ENCODE data around the gene LONRF3. TPM values are rescaled to one million over a fixed set of nuclear protein-coding genes. Genes with fewer than 3 reads are reported as not detected.
A peak's percentile ranks its signal among the peaks of the same experiment; 100 is the strongest.

The LONRF3 gene
- total RNA-seq, result 10 to 100 TPM in 3 of 4 donors, 1 to 10 TPM in 1; 2.8 to 27.3 (median 17.3) TPM

- WGBS, 2 donors (ENCODE audit: low coverage in 1 of 2), result 0 to 60% methylated on average over 2 to 45 of the region's 45 CpGs
- H3K27me3 ChIP-seq, result peaks cover 9% of the 10 kb centered on the region
- in situ Hi-C loops (cut with MboI; ENCODE audit: low pct_ligation_motif_present in 1 of 4, low pct_unique_long_range_greater_than_20kb in 1 of 4, low sequenced_read_pairs in 3 of 4), result no loop called here
These were observed at the start of gene LONRF3 for GRCh38 chrX:118974088-118974907. TSS of gene LONRF3 (plus strand) at chrX:118974618. CDS start at chrX:118974781, 163 bp downstream.

GRCh38 chrX:118928151-118928550 lies 46.3 kb upstream of the LONRF3 start:
- Histone ChIP-seq H3K4me1 (no peaks in the 10 kb centered on the region), H3K9me3 (no peaks in the 10 kb centered on the region), H3K27ac (no peak overlapping the region), H3K36me3 (no peaks in the 10 kb centered on the region), H3K4me3 (no peak overlapping the region), H3K27me3 (no peaks in the 10 kb centered on the region)
- no peak for DNase-seq
- WGBS, 2 donors (ENCODE audit: low coverage in 1 of 2), result 50% methylated on average over 2 of the region's 2 CpGs; no CpG with 5 or more reads in 1 of the 2 donors
- in situ Hi-C loops (cut with MboI; ENCODE audit: low pct_ligation_motif_present in 1 of 4, low pct_unique_long_range_greater_than_20kb in 1 of 4, low sequenced_read_pairs in 3 of 4) (no loop called here), intact Hi-C loops (cut with DNase I; ENCODE audit: low total_unique reads) (no loop called here)
- TF ChIP-seq POLR2A (IDR thresholded peaks at IDR 0.05), result no peak
- no peak for TF ChIP-seq CTCF (IDR thresholded peaks at IDR 0.05)
- no peak for TF ChIP-seq EP300 (IDR thresholded peaks at IDR 0.05; ENCODE audit: low read depth)
- no peak for TF ChIP-seq POLR2AphosphoS5 (IDR thresholded peaks at IDR 0.05)

More at GRCh38 chrX:118974088-118974907, at the start of gene LONRF3:
- TF ChIP-seq POLR2AphosphoS5 (IDR thresholded peaks at IDR 0.05) (peak; percentile 93 to 95 (median 94)), POLR2A (IDR thresholded peaks at IDR 0.05) (peak; percentile 83), CTCF (IDR thresholded peaks at IDR 0.05) (no peak), EP300 (IDR thresholded peaks at IDR 0.05; ENCODE audit: low read depth) (no peak)
- Histone ChIP-seq H3K27ac (peak within 1 kb of the TSS; percentile 86 to 92 (median 88)), H3K4me1 (peaks cover 0 to 19% (median 5%) of the 10 kb centered on the region in 4 donors), H3K36me3 (no peaks in the 10 kb centered on the region), H3K4me3 (peak within 1 kb of the TSS; percentile 38 to 66 (median 46)), H3K9me3 (no peaks in the 10 kb centered on the region)
- peak; percentile 79 for DNase-seq
- intact Hi-C loops (cut with DNase I; ENCODE audit: low total_unique reads), result loop anchor here (10.0 kb wide), 1 partner anchor 129 kb away; no protein-coding TSS in a partner anchor

- Histone ChIP-seq H3K27ac (no peak overlapping the region), H3K27me3 (no peaks in the 10 kb centered on the region), H3K36me3 (no peaks in the 10 kb centered on the region), H3K4me1 (no peaks in the 10 kb centered on the region), H3K4me3 (no peak overlapping the region), H3K9me3 (no peaks in the 10 kb centered on the region)
- no peak for DNase-seq
- TF ChIP-seq POLR2AphosphoS5 (IDR thresholded peaks at IDR 0.05) (no peak), CTCF (IDR thresholded peaks at IDR 0.05) (no peak), EP300 (IDR thresholded peaks at IDR 0.05; ENCODE audit: low read depth) (no peak), POLR2A (IDR thresholded peaks at IDR 0.05) (no peak)
- in situ Hi-C loops (cut with MboI; ENCODE audit: low pct_ligation_motif_present in 1 of 4, low pct_unique_long_range_greater_than_20kb in 1 of 4, low sequenced_read_pairs in 3 of 4) (no loop called here), intact Hi-C loops (cut with DNase I; ENCODE audit: low total_unique reads) (no loop called here)
- 76% methylated on average over 1 of the region's 1 CpG; no CpG with 5 or more reads in 1 of the 2 donors for WGBS, 2 donors (ENCODE audit: low coverage in 1 of 2)
These were observed 39.1 kb upstream of the LONRF3 start for GRCh38 chrX:118935352-118935751.

- Histone ChIP-seq H3K27ac (no peak overlapping the region), H3K9me3 (no peaks in the 10 kb centered on the region), H3K4me3 (no peak overlapping the region), H3K4me1 (no peaks in the 10 kb centered on the region), H3K36me3 (no peaks in the 10 kb centered on the region), H3K27me3 (no peaks in the 10 kb centered on the region)
- DNase-seq, result no peak
- TF ChIP-seq POLR2A (IDR thresholded peaks at IDR 0.05) (no peak), CTCF (IDR thresholded peaks at IDR 0.05) (no peak), POLR2AphosphoS5 (IDR thresholded peaks at IDR 0.05) (no peak), EP300 (IDR thresholded peaks at IDR 0.05; ENCODE audit: low read depth) (no peak)
- in situ Hi-C loops (cut with MboI; ENCODE audit: low pct_ligation_motif_present in 1 of 4, low pct_unique_long_range_greater_than_20kb in 1 of 4, low sequenced_read_pairs in 3 of 4), result no loop called here
- 67% methylated on average over 2 of the region's 2 CpGs; no CpG with 5 or more reads in 1 of the 2 donors for WGBS, 2 donors (ENCODE audit: low coverage in 1 of 2)
- intact Hi-C loops (cut with DNase I; ENCODE audit: low total_unique reads), result no loop called here
These were observed 33.3 kb upstream of the LONRF3 start for GRCh38 chrX:118941147-118941546.
